GM12875 (cell line): ENCODE results near the gene KIAA0319L.

Experiments used
- H3K4me3 ChIP-seq: one replicate; pipeline ENCODE4 v1.5.1; 2011; ENCODE audit warnings: low read depth, low read length, control low read depth
- TF ChIP-seq, protein P1 (sequence below): IDR thresholded peaks from 2 replicates; pipeline ENCODE4 v1.5.1; 2011; ENCODE audit warnings: low read depth, mild to moderate bottlenecking, control low read depth, inconsistent platforms, low read length, moderate library complexity, borderline replicate concordance; ENCODE audit not compliant: insufficient read depth

Gene KIAA0319L

DNA sequence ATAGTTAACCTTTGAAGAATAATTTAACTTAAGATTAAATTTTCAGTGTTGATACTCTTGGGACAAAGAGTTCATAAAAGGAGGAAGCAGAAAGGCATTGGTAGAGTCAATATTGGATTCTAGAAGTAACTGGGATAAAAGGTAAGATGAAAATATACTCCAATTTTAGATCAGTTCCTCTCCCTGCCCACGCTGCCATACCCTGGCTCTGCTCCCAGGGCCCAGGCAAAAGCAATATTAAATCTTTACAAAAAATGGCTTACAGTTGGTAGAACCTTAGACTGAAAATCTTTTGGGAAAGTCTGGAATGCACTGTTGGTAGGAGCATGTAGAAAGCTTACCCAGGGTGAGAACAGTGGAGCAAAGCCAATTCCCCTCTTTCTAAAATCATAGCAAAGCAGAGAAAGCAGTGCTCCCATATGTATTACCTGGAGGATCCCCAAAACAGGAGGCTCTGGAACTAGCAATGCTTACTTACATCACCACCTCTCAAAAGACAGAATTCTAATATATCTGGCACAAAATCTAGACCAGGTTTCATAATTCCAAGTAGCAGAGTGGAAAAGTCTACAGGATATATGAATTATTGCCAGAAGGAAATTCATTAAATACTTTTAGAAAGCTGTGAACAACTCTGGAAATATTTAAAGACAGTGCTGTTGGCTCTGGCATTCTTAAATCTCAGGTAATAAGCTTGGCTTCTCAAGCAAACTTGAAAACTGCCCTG is 24.5 kb downstream of the KIAA0319L start:
- TF ChIP-seq, protein P1, sequence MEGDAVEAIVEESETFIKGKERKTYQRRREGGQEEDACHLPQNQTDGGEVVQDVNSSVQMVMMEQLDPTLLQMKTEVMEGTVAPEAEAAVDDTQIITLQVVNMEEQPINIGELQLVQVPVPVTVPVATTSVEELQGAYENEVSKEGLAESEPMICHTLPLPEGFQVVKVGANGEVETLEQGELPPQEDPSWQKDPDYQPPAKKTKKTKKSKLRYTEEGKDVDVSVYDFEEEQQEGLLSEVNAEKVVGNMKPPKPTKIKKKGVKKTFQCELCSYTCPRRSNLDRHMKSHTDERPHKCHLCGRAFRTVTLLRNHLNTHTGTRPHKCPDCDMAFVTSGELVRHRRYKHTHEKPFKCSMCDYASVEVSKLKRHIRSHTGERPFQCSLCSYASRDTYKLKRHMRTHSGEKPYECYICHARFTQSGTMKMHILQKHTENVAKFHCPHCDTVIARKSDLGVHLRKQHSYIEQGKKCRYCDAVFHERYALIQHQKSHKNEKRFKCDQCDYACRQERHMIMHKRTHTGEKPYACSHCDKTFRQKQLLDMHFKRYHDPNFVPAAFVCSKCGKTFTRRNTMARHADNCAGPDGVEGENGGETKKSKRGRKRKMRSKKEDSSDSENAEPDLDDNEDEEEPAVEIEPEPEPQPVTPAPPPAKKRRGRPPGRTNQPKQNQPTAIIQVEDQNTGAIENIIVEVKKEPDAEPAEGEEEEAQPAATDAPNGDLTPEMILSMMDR: no peak
- H3K4me3 ChIP-seq: no peak overlapping the region

DNA sequence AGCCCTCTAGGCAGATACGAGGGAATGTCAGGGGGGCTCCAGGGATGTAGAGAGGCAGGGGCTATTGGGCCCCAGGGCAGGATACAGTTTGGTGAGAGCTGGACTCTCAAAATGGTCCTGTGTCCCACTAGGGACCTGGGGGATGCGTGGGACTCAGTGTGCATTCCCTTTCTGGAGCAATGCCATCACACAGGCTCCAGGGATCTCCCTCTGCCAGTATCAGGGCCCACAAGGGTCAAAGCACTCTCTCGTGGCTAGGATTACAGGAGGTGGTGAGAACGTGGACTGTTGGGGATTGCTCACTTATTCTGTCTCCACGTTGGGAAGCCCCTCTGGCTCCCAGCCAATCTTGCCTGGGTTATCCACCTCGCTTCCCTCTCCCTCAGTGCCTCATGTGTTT is 25.8 kb downstream of the KIAA0319L start:
- H3K4me3 ChIP-seq: no peak overlapping the region
- TF ChIP-seq, protein P1: no peak

DNA sequence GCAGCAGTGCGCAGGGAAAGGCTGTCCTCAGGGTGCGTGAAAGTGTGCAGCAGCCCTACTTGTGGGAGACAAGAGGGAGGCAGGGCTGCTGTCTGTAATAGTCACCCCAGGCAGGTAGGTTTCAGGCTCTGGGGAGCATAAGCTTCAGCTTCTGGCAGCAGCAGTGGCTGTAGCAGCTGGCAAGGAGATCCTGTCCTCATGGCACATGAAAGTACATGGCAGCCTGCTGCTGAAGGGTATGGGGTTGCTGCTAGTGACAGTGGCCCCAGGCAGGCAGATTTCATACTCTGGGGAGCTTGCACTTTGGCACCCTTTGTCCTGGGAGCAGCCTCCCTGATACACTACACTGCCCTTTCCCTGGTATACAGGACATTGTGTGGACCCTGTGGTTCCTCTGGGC is 26.3 kb downstream of the KIAA0319L start:
- no peak overlapping the region for H3K4me3 ChIP-seq
- TF ChIP-seq, protein P1: no peak

DNA sequence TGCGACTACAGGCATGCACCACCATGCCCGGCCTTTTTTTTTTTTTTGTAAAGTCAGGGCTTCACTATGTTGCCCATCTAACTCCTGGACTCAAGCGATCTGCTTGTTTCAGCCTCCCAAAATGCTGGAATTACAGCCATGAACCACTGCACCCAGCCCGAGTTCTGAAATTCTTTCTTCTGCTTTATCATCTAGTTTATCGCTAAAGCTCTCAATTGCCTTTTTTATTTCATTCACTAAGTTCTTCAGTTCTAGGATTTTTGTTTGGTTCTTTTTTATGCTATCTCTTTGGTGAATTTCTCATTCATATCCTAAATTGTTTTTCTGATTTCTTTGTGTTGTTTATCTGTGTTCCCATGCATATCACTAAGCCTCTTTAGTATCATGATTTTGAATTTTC is 27.0 kb downstream of the KIAA0319L start:
- TF ChIP-seq, protein P1: no peak
- no peak overlapping the region for H3K4me3 ChIP-seq

DNA sequence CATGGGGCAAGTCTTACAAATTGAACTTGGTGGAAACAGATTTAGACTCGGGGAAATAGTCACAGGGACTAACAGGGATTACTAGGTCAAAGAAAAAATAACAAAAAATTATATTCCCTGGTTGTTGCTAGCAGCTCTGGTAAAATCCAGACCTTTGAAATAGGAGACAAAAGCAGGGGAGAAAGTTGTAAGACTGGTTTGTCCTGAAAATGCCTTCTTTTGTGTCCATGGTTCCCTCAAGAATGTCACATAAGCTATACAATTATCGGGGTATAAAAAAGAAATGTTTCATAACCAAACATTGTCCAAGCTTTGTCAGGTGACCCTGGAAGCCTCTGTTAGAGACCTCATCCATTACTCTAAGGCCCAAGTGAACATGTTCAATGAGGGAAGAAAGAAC is 33.1 kb downstream of the KIAA0319L start:
- no peak overlapping the region for H3K4me3 ChIP-seq
- TF ChIP-seq, protein P1: no peak

DNA sequence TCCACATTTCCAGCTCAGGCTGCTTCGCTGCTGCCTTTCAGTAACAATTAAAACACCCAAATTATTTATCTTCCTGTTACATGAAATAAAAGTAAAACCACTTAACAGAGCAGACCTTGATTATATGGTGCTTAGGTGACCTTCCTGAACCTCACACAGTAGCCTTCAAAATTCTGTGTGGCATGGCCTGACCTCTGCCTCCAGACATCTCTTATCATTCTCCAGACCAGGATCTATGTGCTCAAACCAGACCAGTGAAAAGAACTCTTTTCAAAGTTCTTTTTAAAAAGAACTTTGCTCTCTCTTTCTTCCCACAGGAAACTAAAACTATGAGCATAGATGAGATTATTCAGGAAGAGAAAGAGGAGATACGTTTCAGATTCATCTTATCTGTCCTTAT is 37.8 kb downstream of the KIAA0319L start:
- TF ChIP-seq, protein P1: no peak
- H3K4me3 ChIP-seq: no peak overlapping the region

DNA sequence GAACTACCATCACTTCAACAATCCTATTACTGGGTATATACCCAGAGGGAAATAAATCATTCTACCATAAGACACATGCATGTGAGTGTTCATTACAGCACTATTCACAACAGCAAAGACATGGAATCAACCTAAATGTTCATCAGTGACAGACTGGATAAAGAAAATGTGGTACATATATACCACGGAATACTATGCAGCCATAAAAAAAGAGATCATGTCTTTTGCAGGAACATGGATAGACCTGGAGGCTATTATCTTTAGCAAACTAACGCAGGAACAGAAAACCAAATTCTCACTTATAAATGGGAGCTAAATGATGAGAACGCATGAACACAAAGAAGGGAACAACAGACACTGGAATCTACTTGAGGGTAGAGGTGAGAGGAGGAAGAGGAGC is 39.0 kb downstream of the KIAA0319L start:
- TF ChIP-seq, protein P1: no peak
- H3K4me3 ChIP-seq: no peak overlapping the region
